WI38 (cell line): ENCODE data around the gene TYSND1.

Experiments
- H3K4me3 ChIP-seq: 2 replicates; pipeline ENCODE4 v1.5.1; 2011; ENCODE audit warnings: low read depth, mild to moderate bottlenecking, control low read depth, low read length
- CTCF ChIP-seq: IDR thresholded peaks from 2 replicates; pipeline ENCODE4 v1.5.1; 2012; ENCODE audit warnings: low read depth, mild to moderate bottlenecking, control low read depth, low read length

Gene TYSND1

GRCh38 chr10:70122742-70123141, 23.8 kb downstream of the TYSND1 start:
- TF ChIP-seq CTCF: no peak
- no peak overlapping the region for H3K4me3 ChIP-seq

GRCh38 chr10:70121281-70121949, 25.1 kb downstream of the TYSND1 start:
- no peak for TF ChIP-seq CTCF
- H3K4me3 ChIP-seq: no peak overlapping the region

GRCh38 chr10:70120417-70120816, 26.1 kb downstream of the TYSND1 start:
- H3K4me3 ChIP-seq: no peak overlapping the region
- no peak for TF ChIP-seq CTCF

GRCh38 chr10:70119623-70120022, 26.9 kb downstream of the TYSND1 start:
- no peak overlapping the region for H3K4me3 ChIP-seq
- TF ChIP-seq CTCF: no peak

- TF ChIP-seq CTCF: no peak
These were observed 27.3 kb downstream of the TYSND1 start for GRCh38 chr10:70119197-70119596.

GRCh38 chr10:70118196-70118595, 28.3 kb downstream of the TYSND1 start:
- H3K4me3 ChIP-seq: no peak overlapping the region
- no peak for TF ChIP-seq CTCF

More at GRCh38 chr10:70119197-70119596, 27.3 kb downstream of the TYSND1 start:
- no peak overlapping the region for H3K4me3 ChIP-seq

- TF ChIP-seq CTCF: no peak
- H3K4me3 ChIP-seq: no peak overlapping the region
These were observed 28.9 kb downstream of the TYSND1 start for GRCh38 chr10:70117646-70118045.
